Measurements from ENCODE around the gene GRIK1. TPM values are rescaled to one million over a fixed set of nuclear protein-coding genes. Genes with fewer than 3 reads are reported as not detected.

GRIK1 gene
- total RNA-seq, 4 donors from 2014 or later = 1.2 to 7.4 (median 1.3) TPM; not detected in 1

DNA sequence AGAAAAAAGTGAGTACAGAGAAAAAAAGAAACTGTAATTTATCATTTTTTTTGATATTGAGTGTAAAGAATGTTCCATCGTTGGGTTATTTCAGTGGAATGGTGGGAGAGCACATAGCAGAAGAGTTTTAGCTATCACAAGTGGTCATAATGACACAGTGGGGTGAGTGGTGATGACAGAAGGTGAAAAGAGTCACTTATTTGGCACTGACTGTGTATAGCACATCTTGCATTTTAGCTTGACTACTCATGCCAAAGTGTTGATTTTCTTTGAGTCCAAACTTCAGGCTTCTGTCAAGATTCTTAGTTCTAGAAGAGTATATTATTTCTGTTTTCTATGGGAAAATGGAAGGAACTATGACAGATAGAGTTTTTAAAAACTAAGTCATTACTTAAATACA, 261.2 kb downstream of the GRIK1 start:
- Histone ChIP-seq H3K27me3 (no peaks in the 10 kb centered on the region), H3K4me1 (no peaks in the 10 kb centered on the region), H3K9me3 (no peaks in the 10 kb centered on the region), H3K36me3 (no peaks in the 10 kb centered on the region), H3K4me3 (no peak overlapping the region), H3K27ac (no peak overlapping the region)
- no peak for DNase-seq
- no peak for TF ChIP-seq POLR2A (IDR thresholded peaks at IDR 0.05)
- TF ChIP-seq, protein P1, sequence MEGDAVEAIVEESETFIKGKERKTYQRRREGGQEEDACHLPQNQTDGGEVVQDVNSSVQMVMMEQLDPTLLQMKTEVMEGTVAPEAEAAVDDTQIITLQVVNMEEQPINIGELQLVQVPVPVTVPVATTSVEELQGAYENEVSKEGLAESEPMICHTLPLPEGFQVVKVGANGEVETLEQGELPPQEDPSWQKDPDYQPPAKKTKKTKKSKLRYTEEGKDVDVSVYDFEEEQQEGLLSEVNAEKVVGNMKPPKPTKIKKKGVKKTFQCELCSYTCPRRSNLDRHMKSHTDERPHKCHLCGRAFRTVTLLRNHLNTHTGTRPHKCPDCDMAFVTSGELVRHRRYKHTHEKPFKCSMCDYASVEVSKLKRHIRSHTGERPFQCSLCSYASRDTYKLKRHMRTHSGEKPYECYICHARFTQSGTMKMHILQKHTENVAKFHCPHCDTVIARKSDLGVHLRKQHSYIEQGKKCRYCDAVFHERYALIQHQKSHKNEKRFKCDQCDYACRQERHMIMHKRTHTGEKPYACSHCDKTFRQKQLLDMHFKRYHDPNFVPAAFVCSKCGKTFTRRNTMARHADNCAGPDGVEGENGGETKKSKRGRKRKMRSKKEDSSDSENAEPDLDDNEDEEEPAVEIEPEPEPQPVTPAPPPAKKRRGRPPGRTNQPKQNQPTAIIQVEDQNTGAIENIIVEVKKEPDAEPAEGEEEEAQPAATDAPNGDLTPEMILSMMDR (IDR thresholded peaks at IDR 0.05) = no peak

GRCh38 chr21:29677326-29677725, 262.5 kb downstream of the GRIK1 start:
- Histone ChIP-seq H3K27ac (no peak overlapping the region), H3K27me3 (no peaks in the 10 kb centered on the region), H3K9me3 (no peaks in the 10 kb centered on the region), H3K4me1 (no peaks in the 10 kb centered on the region), H3K36me3 (no peaks in the 10 kb centered on the region), H3K4me3 (no peak overlapping the region)
- no peak for DNase-seq
- TF ChIP-seq POLR2A (IDR thresholded peaks at IDR 0.05) = no peak
- TF ChIP-seq, protein P1 (IDR thresholded peaks at IDR 0.05) = no peak

GRCh38 chr21:29676395-29676794, 263.4 kb downstream of the GRIK1 start:
- Histone ChIP-seq H3K27me3 (no peaks in the 10 kb centered on the region), H3K36me3 (no peaks in the 10 kb centered on the region), H3K9me3 (no peaks in the 10 kb centered on the region), H3K4me3 (no peak overlapping the region), H3K4me1 (no peaks in the 10 kb centered on the region), H3K27ac (no peak overlapping the region)
- no peak for DNase-seq
- no peak for TF ChIP-seq POLR2A (IDR thresholded peaks at IDR 0.05)
- TF ChIP-seq, protein P1 (IDR thresholded peaks at IDR 0.05) = no peak

- Histone ChIP-seq H3K36me3 (no peaks in the 10 kb centered on the region), H3K9me3 (no peaks in the 10 kb centered on the region), H3K27me3 (no peaks in the 10 kb centered on the region), H3K4me3 (no peak overlapping the region), H3K27ac (no peak overlapping the region), H3K4me1 (no peaks in the 10 kb centered on the region)
- no peak for DNase-seq
- TF ChIP-seq POLR2A (IDR thresholded peaks at IDR 0.05) = no peak
- TF ChIP-seq, protein P1 (IDR thresholded peaks at IDR 0.05) = no peak
These were observed 264.3 kb downstream of the GRIK1 start for GRCh38 chr21:29675451-29675850.

- Histone ChIP-seq H3K9me3 (no peaks in the 10 kb centered on the region), H3K4me3 (no peak overlapping the region), H3K27me3 (no peaks in the 10 kb centered on the region), H3K27ac (no peak overlapping the region), H3K4me1 (no peaks in the 10 kb centered on the region), H3K36me3 (no peaks in the 10 kb centered on the region)
- TF ChIP-seq, protein P1 (IDR thresholded peaks at IDR 0.05) = no peak
- TF ChIP-seq POLR2A (IDR thresholded peaks at IDR 0.05) = no peak
- no peak for DNase-seq
These were observed 265.5 kb downstream of the GRIK1 start for GRCh38 chr21:29674343-29674742.

DNA sequence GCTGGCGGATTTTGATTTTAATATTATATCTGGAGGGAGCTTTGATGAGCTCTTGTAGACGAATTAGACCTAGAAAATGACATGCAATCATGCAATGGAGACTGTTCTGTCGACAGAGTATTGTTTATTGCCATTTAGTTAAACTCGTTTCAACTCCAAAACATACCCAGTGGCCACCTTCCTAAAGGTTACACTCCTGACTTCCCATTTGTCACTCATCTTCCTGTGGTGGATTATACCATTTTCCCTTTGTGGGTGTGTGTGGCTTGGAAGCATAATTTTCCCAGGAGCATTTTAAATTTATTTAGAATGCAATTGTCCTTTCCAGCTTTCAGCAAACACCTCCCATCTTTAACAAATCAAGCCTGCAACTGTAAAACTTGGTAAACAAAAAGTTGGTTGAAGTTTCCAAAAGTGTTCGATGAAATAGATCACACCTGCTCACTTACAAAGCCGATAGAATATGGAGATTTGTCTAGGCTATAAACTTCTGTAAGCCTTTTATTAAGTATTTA, 266.6 kb downstream of the GRIK1 start:
- no peak overlapping the region for H3K4me3 ChIP-seq
- H3K27ac ChIP-seq = no peak overlapping the region
- H3K36me3 ChIP-seq = no peaks in the 10 kb centered on the region
- TF ChIP-seq, protein P1 (IDR thresholded peaks at IDR 0.05) = no peak
- no peak for TF ChIP-seq POLR2A (IDR thresholded peaks at IDR 0.05)
- DNase-seq = no peak
- no peaks in the 10 kb centered on the region for H3K9me3 ChIP-seq
- no peaks in the 10 kb centered on the region for H3K4me1 ChIP-seq
- no peaks in the 10 kb centered on the region for H3K27me3 ChIP-seq

Data from Peyer's patch (tissue), 4 donors.